HepG2 (cell line): ENCODE data around the gene FAM20A. TPM values are rescaled to one million over a fixed set of nuclear protein-coding genes. Genes with fewer than 3 reads are reported as not detected.

ENCODE experiments used
- ATAC-seq: fragments of 200-7000 bp; cut with Tn5 transposase; 3 replicates; pipeline ENCODE4 v1.9.1; 2020; ENCODE audit warnings: mild to moderate bottlenecking, moderate library complexity
- BruUV-seq: library from RNA; stranded (reverse); fragments of 400-500 nt; replicated peaks from 2 replicates; lab custom pipeline; 2021; lab: Mats Ljungman, UMichigan
- CTCF ChIA-PET: fragments of 300-600 bp; formaldehyde crosslinking; extraction: SDS; loops from one replicate; lab custom pipeline; 2021; ENCODE audit warnings: low total read pairs, inconsistent platforms, low intra/inter-chr PET ratio; lab: Yijun Ruan, JAX
- POLR2A ChIA-PET: fragments of 350-600 bp; sonication (Branson Sonifier 250); formaldehyde crosslinking; loops from one replicate; lab custom pipeline; 2020; ENCODE audit warnings: antibody characterized with exemption, inconsistent platforms; lab: Yijun Ruan, JAX
- DNase-seq: peaks from one replicate; pipeline ENCODE4 v3.0.0-alpha.2; 2015; ENCODE audit warnings: low spot score
- FAIRE-seq: peaks from 3 replicates; lab custom pipeline; 2011; peaks lifted over from hg19 to GRCh38; lab: Jason Lieb, UNC
- H2AFZ ChIP-seq: one replicate; pipeline ENCODE4 v1.6.1; 2011; ENCODE audit warnings: low read length, inconsistent platforms
- H3K27ac ChIP-seq: fragments of 300-600 bp; 3 replicates; pipeline ENCODE4 v1.8.0; 2011; ENCODE audit warnings: mixed run types, mild to moderate bottlenecking, mixed read lengths, low read length, inconsistent platforms; ENCODE audit not compliant: insufficient read depth; ENCODE audit errors: extremely low read length
- H3K27me3 ChIP-seq, 2 experiments: fragments of 200-600 bp in 1 of 2; 2 replicates in 1 of 2; 3 replicates in 1 of 2; pipeline versions ENCODE4 v1.6.0 to v1.8.0; 2011; ENCODE audit warnings: low read length in 2 of 2, mild to moderate bottlenecking in 2 of 2, moderate library complexity in 2 of 2, inconsistent platforms in 1 of 2; ENCODE audit not compliant: insufficient read depth in 2 of 2, control insufficient read depth in 1 of 2
- H3K36me3 ChIP-seq, 2 experiments: fragments of 200-600 bp in 1 of 2; replicated peaks in 1 of 2; 2 replicates in 1 of 2; 3 replicates in 1 of 2; pipeline versions ENCODE4 v1.5.1 to v1.8.0; 2011; ENCODE audit warnings: low read length in 2 of 2, inconsistent platforms in 1 of 2; ENCODE audit not compliant: insufficient read depth in 2 of 2, control insufficient read depth in 1 of 2
- H3K4me1 ChIP-seq: 2 replicates; pipeline ENCODE4 v1.5.1; 2012; ENCODE audit warnings: low read length, inconsistent platforms; ENCODE audit not compliant: insufficient read depth
- H3K4me2 ChIP-seq: 2 replicates; pipeline ENCODE4 v1.6.0; 2011; ENCODE audit warnings: low read depth, low read length, inconsistent platforms
- H3K4me3 ChIP-seq, 3 experiments: fragments of 200-600 bp in 1 of 3; sonication (generic), shearing (Covaris generic) in 1 of 3; replicated peaks in 1 of 3; 2 replicates each; pipeline ENCODE4 v1.5.1; 2011 to 2016; ENCODE audit warnings: low read length in 3 of 3, inconsistent platforms in 2 of 3, low read depth in 2 of 3, mild to moderate bottlenecking in 2 of 3, control low read depth in 1 of 3, mixed read lengths in 1 of 3; ENCODE audit not compliant: insufficient read depth in 1 of 3
- H3K79me2 ChIP-seq: one replicate; pipeline ENCODE4 v1.6.1; 2011; ENCODE audit warnings: low read length, inconsistent platforms; ENCODE audit not compliant: insufficient read depth
- H3K9ac ChIP-seq: 2 replicates; pipeline ENCODE4 v1.6.0; 2011; ENCODE audit warnings: mild to moderate bottlenecking, low read depth, low read length, inconsistent platforms; ENCODE audit not compliant: insufficient read depth
- H3K9me3 ChIP-seq: 2 replicates; pipeline ENCODE4 v1.5.1; 2012; ENCODE audit warnings: mild to moderate bottlenecking, low read length
- H4K20me1 ChIP-seq: 2 replicates; pipeline ENCODE4 v1.6.0; 2011; ENCODE audit warnings: inconsistent platforms, mild to moderate bottlenecking, low read length, moderate library complexity; ENCODE audit not compliant: insufficient read depth
- MAFK ChIP-seq, 2 experiments: IDR thresholded peaks in 1 of 2; conservative IDR thresholded peaks in 1 of 2; 2 replicates each; pipeline ENCODE4 v1.6.1; 2011; ENCODE audit warnings: improper control_type of control experiment in 2 of 2, low read length in 2 of 2
- PAF1 ChIP-seq: IDR thresholded peaks from 2 replicates; pipeline ENCODE4 v1.6.1; 2016; ENCODE audit warnings: missing genetic modification reagents, missing compliant biosample characterization
- SYNCRIP ChIP-seq: fragments of 200-400 bp; formaldehyde crosslinking; IDR thresholded peaks from 2 replicates; pipeline ENCODE4 v1.6.1; 2018; ENCODE audit warnings: mild to moderate bottlenecking, low read depth, low read length; ENCODE audit not compliant: insufficient read depth
- ZNF331 ChIP-seq: sonication (generic); formaldehyde crosslinking; IDR thresholded peaks from 2 replicates; pipeline ENCODE4 v1.4.0; 2020; ENCODE audit warnings: missing genetic modification reagents
- WGBS: methylation state at CpG from one replicate; pipeline ENCODE4 v1.1.6; 2017; ENCODE audit warnings: low lambda C conversion rate; 5-methylcytosine and 5-hydroxymethylcytosine counted together
- in situ Hi-C: cut with HindIII; loops from 2 replicates; pipeline ENCODE4 v1.10.0; 2017; ENCODE audit warnings: low pct_unique_long_range_greater_than_20kb; ENCODE audit not compliant: extremely low pct_ligation_motif_present
- intact Hi-C: fragments of 100-400 bp; cut with micrococcal nuclease; formaldehyde crosslinking; loops from one replicate; pipeline ENCODE4 v1.10.0; 2022; ENCODE audit not compliant: unreplicated experiment
- polyA plus RNA-seq, 8 experiments: library from polyadenylated mRNA; depleted of rRNA in 3 of 8; stranded (reverse) in 7 of 8; unstranded in 1 of 8; fragments of >200 nt; fragmentation: Illumina TruSeq in 4 of 8; extraction: Trizol in 4 of 8; gene quantifications; 2 replicates each; pipeline versions ENCODE4 v1.2.1 to v1.2.3, GENCODE V29; 2011 to 2016; ENCODE audit warnings: low read depth in 4 of 8, missing spikeins in 1 of 8, mixed read lengths in 1 of 8; ENCODE audit not compliant: insufficient read depth in 1 of 8
- total RNA-seq, 5 experiments: library from RNA; depleted of rRNA; stranded (reverse); fragments of >200 nt; fragmentation: Illumina TruSeq; extraction: Trizol; gene quantifications; 2 replicates each; pipeline ENCODE4 v1.2.3, GENCODE V29; 2016; ENCODE audit warnings: low read depth in 1 of 5
- TF ChIP-seq, protein P1 (sequence below): sonication (generic); formaldehyde crosslinking; IDR thresholded peaks from 2 replicates; pipeline ENCODE4 v1.5.0; 2020; ENCODE audit warnings: mild to moderate bottlenecking, missing genetic modification reagents

The FAM20A gene
- total and polyA plus RNA-seq, 2 of the 13 experiments (the other 11 are each of a cell fraction or from before 2014, with no cell fraction given) = 9.3 to 20.7 TPM

DNA sequence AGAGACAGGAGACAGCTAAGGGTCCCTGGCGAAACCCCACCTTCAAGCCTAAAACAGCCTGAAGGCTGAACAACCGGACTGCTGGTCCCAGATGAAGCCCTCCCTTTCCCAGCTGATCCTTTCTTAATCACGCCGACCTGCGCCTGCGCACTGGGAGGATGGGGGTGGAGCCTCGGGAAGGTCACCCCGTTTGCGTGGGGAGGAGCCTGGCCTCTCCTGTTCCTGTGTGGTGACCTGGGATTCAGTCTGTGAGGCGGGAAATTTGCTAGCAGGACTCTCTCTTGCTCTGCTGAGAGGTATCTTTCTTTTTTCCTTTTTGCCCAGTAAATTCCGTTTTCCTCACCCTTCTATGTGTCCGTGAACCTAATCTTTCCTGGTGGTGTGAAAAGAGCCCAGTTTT lies 9.6 kb downstream of the FAM20A start:
- Histone ChIP-seq H3K4me1 (peaks cover 19% of the 10 kb centered on the region), H3K79me2 (no peaks in the 10 kb centered on the region), H3K27ac (no peak overlapping the region), H3K4me2 (no peak overlapping the region), H3K36me3 (peaks cover 0 to 5% of the 10 kb centered on the region in 2 experiments; a peak in 2 of 5 replicates), H3K27me3 (no peaks in the 10 kb centered on the region), H2AFZ (no peak overlapping the region), H3K4me3 (no peak overlapping the region), H4K20me1 (no peaks in the 10 kb centered on the region), H3K9me3 (peaks cover 14% of the 10 kb centered on the region), H3K9ac (no peak overlapping the region)
- TF ChIP-seq, protein P1, sequence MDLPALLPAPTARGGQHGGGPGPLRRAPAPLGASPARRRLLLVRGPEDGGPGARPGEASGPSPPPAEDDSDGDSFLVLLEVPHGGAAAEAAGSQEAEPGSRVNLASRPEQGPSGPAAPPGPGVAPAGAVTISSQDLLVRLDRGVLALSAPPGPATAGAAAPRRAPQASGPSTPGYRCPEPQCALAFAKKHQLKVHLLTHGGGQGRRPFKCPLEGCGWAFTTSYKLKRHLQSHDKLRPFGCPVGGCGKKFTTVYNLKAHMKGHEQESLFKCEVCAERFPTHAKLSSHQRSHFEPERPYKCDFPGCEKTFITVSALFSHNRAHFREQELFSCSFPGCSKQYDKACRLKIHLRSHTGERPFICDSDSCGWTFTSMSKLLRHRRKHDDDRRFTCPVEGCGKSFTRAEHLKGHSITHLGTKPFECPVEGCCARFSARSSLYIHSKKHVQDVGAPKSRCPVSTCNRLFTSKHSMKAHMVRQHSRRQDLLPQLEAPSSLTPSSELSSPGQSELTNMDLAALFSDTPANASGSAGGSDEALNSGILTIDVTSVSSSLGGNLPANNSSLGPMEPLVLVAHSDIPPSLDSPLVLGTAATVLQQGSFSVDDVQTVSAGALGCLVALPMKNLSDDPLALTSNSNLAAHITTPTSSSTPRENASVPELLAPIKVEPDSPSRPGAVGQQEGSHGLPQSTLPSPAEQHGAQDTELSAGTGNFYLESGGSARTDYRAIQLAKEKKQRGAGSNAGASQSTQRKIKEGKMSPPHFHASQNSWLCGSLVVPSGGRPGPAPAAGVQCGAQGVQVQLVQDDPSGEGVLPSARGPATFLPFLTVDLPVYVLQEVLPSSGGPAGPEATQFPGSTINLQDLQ = no peak
- TF ChIP-seq PAF1 (CRISPR knock-in tag) = 0 out of 2 replicates have a peak, but pooled peaks have one; percentile 37
- intact Hi-C loops (no loop called here), in situ Hi-C loops (no loop called here)
- DNase-seq (no peak), ATAC-seq (no peak), FAIRE-seq (no peak)
- POLR2A ChIA-PET = interaction anchor here (1.3 to 1.5 kb wide), 2 partner anchors 9 to 12 kb away, joined by 3 to 4 read pairs; no protein-coding TSS in a partner anchor
- WGBS = 97% methylated on average over 12 of the region's 12 CpGs
- CTCF ChIA-PET = no interaction called here
- no TSS peak for BruUV-seq

DNA sequence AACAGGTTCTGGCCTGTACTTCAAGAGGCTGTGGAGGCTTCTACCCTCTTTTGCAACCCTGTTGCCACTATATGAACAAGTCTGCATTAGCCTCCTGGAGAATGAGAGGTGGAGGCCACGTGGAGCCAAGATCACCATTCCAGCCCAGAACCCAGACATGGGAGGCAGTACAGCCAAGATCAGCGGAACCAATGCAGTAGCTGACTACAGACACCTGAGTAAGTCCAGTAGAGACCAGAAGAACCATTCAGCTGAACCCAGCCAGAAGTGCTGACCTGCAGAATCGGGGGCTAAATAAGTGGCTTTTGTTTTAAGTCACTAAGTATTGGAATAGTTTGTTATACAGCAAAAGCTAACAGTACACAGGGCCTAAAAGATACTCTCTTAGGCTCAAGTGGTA lies 12.1 kb downstream of the FAM20A start:
- Histone ChIP-seq H3K4me3 (no peak overlapping the region), H3K9me3 (peaks cover 14% of the 10 kb centered on the region), H3K27ac (no peak overlapping the region), H3K79me2 (no peaks in the 10 kb centered on the region), H3K4me2 (no peak overlapping the region), H3K36me3 (peaks cover 0 to 5% of the 10 kb centered on the region in 2 experiments; a peak in 2 of 5 replicates), H4K20me1 (no peaks in the 10 kb centered on the region), H3K27me3 (no peaks in the 10 kb centered on the region), H2AFZ (no peak overlapping the region)
- ChIA-PET CTCF (no interaction called here), POLR2A (interaction anchor here (2.6 kb wide), 1 partner anchor 9 kb away, joined by 9 read pairs; no protein-coding TSS in a partner anchor)
- no peak for DNase-seq
- in situ Hi-C loops = no loop called here
- intact Hi-C loops = no loop called here
- BruUV-seq = no TSS peak
- 94% methylated on average over 3 of the region's 3 CpGs for WGBS
- FAIRE-seq = no peak
- ATAC-seq = no peak
- TF ChIP-seq MAFK (conservative IDR thresholded peaks at IDR 0.05 in 1 of 2, IDR thresholded peaks at IDR 0.05 in 1 of 2; ENCODE audit: low read length in 2 of 2) (peak in 1 of 2 experiments; percentile 26; a peak in 1 of 4 replicates), ZNF331 (CRISPR knock-in tag) (peak; percentile 100), SYNCRIP (no peak)
- TF ChIP-seq, all 625 proteins: peak for 2
- peaks cover 26% of the 10 kb centered on the region for H3K4me1 ChIP-seq
- H3K9ac ChIP-seq = no peak overlapping the region
